MCF 10A (cell line): ENCODE results near the gene PRR15L. TPM values are rescaled to one million over a fixed set of nuclear protein-coding genes. Genes with fewer than 3 reads are reported as not detected.
A peak's percentile ranks its signal among the peaks of the same experiment; 100 is the strongest.

Source experiments
- BruUV-seq: library from RNA; stranded (reverse); fragments of 400-500 nt; replicated peaks from 2 replicates; lab custom pipeline; 2021; lab: Mats Ljungman, UMichigan
- CTCF ChIA-PET: fragments of 300-600 bp; sonication (Branson Sonifier 250); formaldehyde crosslinking; extraction: SDS; loops from one replicate; lab custom pipeline; 2021; ENCODE audit warnings: antibody characterized with exemption, inconsistent platforms; lab: Yijun Ruan, JAX
- POLR2A ChIA-PET: fragments of 300-600, 350-650 bp; sonication (Branson Sonifier 250); formaldehyde crosslinking; extraction: SDS; loops from one replicate; lab custom pipeline; 2020; ENCODE audit warnings: antibody characterized with exemption, inconsistent platforms; lab: Yijun Ruan, JAX
- DNase-seq: peaks from one replicate; pipeline ENCODE4 v3.0.0-alpha.2; 2018; ENCODE audit not compliant: unreplicated experiment
- H3K27ac Mint-ChIP-seq: one replicate; pipeline ENCODE4 v1.8.0; 2022; ENCODE audit warnings: mild to moderate bottlenecking, low read depth, mixed read lengths; ENCODE audit not compliant: unreplicated experiment
- H3K27me3 Mint-ChIP-seq: one replicate; pipeline ENCODE4 v1.8.0; 2022; ENCODE audit warnings: mixed read lengths; ENCODE audit not compliant: insufficient read depth, unreplicated experiment
- H3K36me3 Mint-ChIP-seq: one replicate; pipeline ENCODE4 v1.8.0; 2022; ENCODE audit warnings: mild to moderate bottlenecking, moderate library complexity, mixed read lengths; ENCODE audit not compliant: insufficient read depth, unreplicated experiment
- H3K4me1 Mint-ChIP-seq: one replicate; pipeline ENCODE4 v1.8.0; 2022; ENCODE audit warnings: mixed read lengths; ENCODE audit not compliant: insufficient read depth, unreplicated experiment
- H3K4me3 Mint-ChIP-seq: one replicate; pipeline ENCODE4 v1.8.0; 2022; ENCODE audit warnings: mild to moderate bottlenecking, moderate library complexity, mixed read lengths; ENCODE audit not compliant: unreplicated experiment
- H3K9me3 Mint-ChIP-seq: one replicate; pipeline ENCODE4 v1.8.0; 2022; ENCODE audit warnings: mixed read lengths; ENCODE audit not compliant: unreplicated experiment
- CTCF ChIP-seq: fragments of 200-600 bp; IDR thresholded peaks from one replicate; pipeline ENCODE4 v1.8.0; 2022; ENCODE audit warnings: antibody characterized with exemption, mild to moderate bottlenecking; ENCODE audit not compliant: unreplicated experiment
- intact Hi-C: fragments of 100-400 bp; cut with micrococcal nuclease; formaldehyde crosslinking; loops from 2 replicates; pipeline ENCODE4 v1.14.1; 2022
- total RNA-seq: library from RNA; stranded (reverse); gene quantifications from 2 replicates; pipeline ENCODE4 v1.2.3, GENCODE V29; 2022

Gene PRR15L
- total RNA-seq, 1 experiment from 2014 or later = not detected

- no peak for TF ChIP-seq CTCF
- ChIA-PET POLR2A (interaction anchor here (0.5 to 0.9 kb wide), 2 partner anchors 12 to 57 kb away, joined by 3 to 4 read pairs; no protein-coding TSS in a partner anchor), CTCF (interaction anchor here (0.7 to 1.8 kb wide), 3 partner anchors 31 to 223 kb away, joined by 3 to 4 read pairs (median 3); no protein-coding TSS in a partner anchor)
- no peaks in the 10 kb centered on the region for H3K27me3 Mint-ChIP-seq
- intact Hi-C loops = no loop called here
- no peak for DNase-seq
- no TSS peak for BruUV-seq
- H3K4me1 Mint-ChIP-seq = peaks cover 7% of the 10 kb centered on the region
- H3K36me3 Mint-ChIP-seq = peaks cover 49% of the 10 kb centered on the region
- no peak overlapping the region for H3K4me3 Mint-ChIP-seq
- no peaks in the 10 kb centered on the region for H3K9me3 Mint-ChIP-seq
- H3K27ac Mint-ChIP-seq = peak overlapping the region; percentile 19
These were observed 41.8 kb downstream of the PRR15L start for GRCh38 chr17:47915776-47916398.

- no TSS peak for BruUV-seq
- H3K27me3 Mint-ChIP-seq = no peaks in the 10 kb centered on the region
- H3K27ac Mint-ChIP-seq = no peak overlapping the region
- H3K4me3 Mint-ChIP-seq = no peak overlapping the region
- DNase-seq = no peak
- no peaks in the 10 kb centered on the region for H3K9me3 Mint-ChIP-seq
- H3K4me1 Mint-ChIP-seq = peaks cover 7% of the 10 kb centered on the region
- no peak for TF ChIP-seq CTCF
- intact Hi-C loops = no loop called here
- peaks cover 39% of the 10 kb centered on the region for H3K36me3 Mint-ChIP-seq
- ChIA-PET CTCF (interaction anchor here (0.6 to 1.6 kb wide), 3 partner anchors 25 to 696 kb away, joined by 4 to 5 read pairs (median 4); no protein-coding TSS in a partner anchor), POLR2A (interaction anchor here (0.7 to 1.9 kb wide), 4 partner anchors 10 to 368 kb away, joined by 4 to 12 read pairs (median 8); partner anchors contain the start of genes PNPO and SP2)
These were observed 43.3 kb downstream of the PRR15L start for GRCh38 chr17:47914306-47914948.

- no peak overlapping the region for H3K4me3 Mint-ChIP-seq
- no TSS peak for BruUV-seq
- no peaks in the 10 kb centered on the region for H3K27me3 Mint-ChIP-seq
- POLR2A ChIA-PET = interaction anchor here (1.0 to 1.9 kb wide), 3 partner anchors 18 to 105 kb away, joined by 5 to 12 read pairs (median 10); partner anchors contain the start of genes PNPO and SP2
- H3K9me3 Mint-ChIP-seq = no peaks in the 10 kb centered on the region
- CTCF ChIA-PET = interaction anchor here (1.0 to 1.6 kb wide), 2 partner anchors 30 to 32 kb away, joined by 3 to 4 read pairs; no protein-coding TSS in a partner anchor
- no peak overlapping the region for H3K27ac Mint-ChIP-seq
- peaks cover 39% of the 10 kb centered on the region for H3K36me3 Mint-ChIP-seq
- no peak for TF ChIP-seq CTCF
- DNase-seq = no peak
- intact Hi-C loops = no loop called here
- peaks cover 4% of the 10 kb centered on the region for H3K4me1 Mint-ChIP-seq
These were observed 44.6 kb downstream of the PRR15L start for GRCh38 chr17:47913050-47913449.
